Measurements from ENCODE around the gene LPAR6. TPM values are rescaled to one million over a fixed set of nuclear protein-coding genes. Genes with fewer than 3 reads are reported as not detected.
"Not testable (repeated sequence)": the region's sequence is repeated elsewhere in the genome, so short reads cannot be mapped to it uniquely, and the experiment has no call there.

The LPAR6 gene, protein sequence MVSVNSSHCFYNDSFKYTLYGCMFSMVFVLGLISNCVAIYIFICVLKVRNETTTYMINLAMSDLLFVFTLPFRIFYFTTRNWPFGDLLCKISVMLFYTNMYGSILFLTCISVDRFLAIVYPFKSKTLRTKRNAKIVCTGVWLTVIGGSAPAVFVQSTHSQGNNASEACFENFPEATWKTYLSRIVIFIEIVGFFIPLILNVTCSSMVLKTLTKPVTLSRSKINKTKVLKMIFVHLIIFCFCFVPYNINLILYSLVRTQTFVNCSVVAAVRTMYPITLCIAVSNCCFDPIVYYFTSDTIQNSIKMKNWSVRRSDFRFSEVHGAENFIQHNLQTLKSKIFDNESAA
- total RNA-seq (2022) (not detected in 2 replicates), Bru-seq, nascent RNA (percentile 10 among the genes with signal in this experiment), BruChase-seq, experiment 1, labeled RNA remaining after a 2-hour chase (percentile 18 among the genes with signal in this experiment), BruChase-seq, experiment 2, labeled RNA remaining after a 6-hour chase (percentile 3 among the genes with signal in this experiment)
- long read RNA-seq, partial matches to known transcripts, result 2 of 2 reads
- long read RNA-seq, other reads (novel, unspliced or antisense), result 0 of 2 reads

DNA sequence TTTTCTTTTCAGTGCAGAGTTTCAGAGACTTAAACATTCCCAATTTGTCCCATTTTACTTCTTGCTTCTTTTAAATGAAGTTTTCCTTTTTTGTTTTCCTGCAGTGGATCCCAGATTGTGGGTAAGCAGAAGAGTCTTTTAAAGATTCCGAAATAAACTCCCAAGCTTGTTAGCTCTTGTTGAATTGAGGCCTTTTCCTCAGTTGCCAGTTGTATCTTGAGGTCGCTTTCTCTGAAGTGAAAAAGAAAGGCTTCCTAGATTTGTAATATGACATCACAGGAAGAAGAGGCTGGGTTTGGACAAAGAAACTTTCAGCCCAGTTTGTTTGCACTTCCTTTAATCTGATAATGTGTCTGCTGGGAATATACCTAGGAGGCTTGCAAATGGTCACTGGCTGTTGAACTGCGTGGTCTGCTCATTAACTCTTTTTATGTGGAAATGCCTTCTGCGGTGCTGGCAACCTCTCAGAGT, at the start of gene LPAR6:
LPAR6 (minus strand) TSS at position 233 of the 471 bp plus-strand sequence. CDS start 690 bp downstream, outside the sequence.
- peaks cover 6% of the 10 kb centered on the region; the same call in 1 of the 2 replicates for H3K4me1 ChIP-seq
- no TSS peak for BruUV-seq (replicated peaks)
- no peaks in the 10 kb centered on the region for H3K36me3 ChIP-seq (ENCODE audit: control insufficient read depth, insufficient read depth, low read length)
- Mint-ChIP-seq H3K36me3 (ENCODE audit: insufficient read depth, unreplicated experiment) (no peaks in the 10 kb centered on the region), H3K27me3 (ENCODE audit: insufficient read depth, unreplicated experiment) (no peaks in the 10 kb centered on the region), H3K4me1 (ENCODE audit: low read depth, unreplicated experiment) (no peaks in the 10 kb centered on the region), H3K4me3 (ENCODE audit: unreplicated experiment) (no peak within 1 kb of the TSS), H3K9me3 (ENCODE audit: unreplicated experiment) (peaks cover 9% of the 10 kb centered on the region), H3K27ac (ENCODE audit: unreplicated experiment) (no peak within 1 kb of the TSS)
- H3K4me3 ChIP-seq (ENCODE audit: low read depth, low read length), result no peak within 1 kb of the TSS
- POLR2A ChIA-PET, result interaction anchor here (0.5 kb wide), 1 partner anchor 167 kb away, joined by 3 read pairs; no protein-coding TSS in a partner anchor
- intact Hi-C loops (cut with micrococcal nuclease; ENCODE audit: unreplicated experiment), result no loop called here
- H3K9me3 ChIP-seq, result no peaks in the 10 kb centered on the region
- peak in 1 of 2 experiments; percentile 3 for DNase-seq
- no peaks in the 10 kb centered on the region for H3K27me3 ChIP-seq (replicated peaks; ENCODE audit: control insufficient read depth, insufficient read depth, low read length)
- TF ChIP-seq, protein P1, sequence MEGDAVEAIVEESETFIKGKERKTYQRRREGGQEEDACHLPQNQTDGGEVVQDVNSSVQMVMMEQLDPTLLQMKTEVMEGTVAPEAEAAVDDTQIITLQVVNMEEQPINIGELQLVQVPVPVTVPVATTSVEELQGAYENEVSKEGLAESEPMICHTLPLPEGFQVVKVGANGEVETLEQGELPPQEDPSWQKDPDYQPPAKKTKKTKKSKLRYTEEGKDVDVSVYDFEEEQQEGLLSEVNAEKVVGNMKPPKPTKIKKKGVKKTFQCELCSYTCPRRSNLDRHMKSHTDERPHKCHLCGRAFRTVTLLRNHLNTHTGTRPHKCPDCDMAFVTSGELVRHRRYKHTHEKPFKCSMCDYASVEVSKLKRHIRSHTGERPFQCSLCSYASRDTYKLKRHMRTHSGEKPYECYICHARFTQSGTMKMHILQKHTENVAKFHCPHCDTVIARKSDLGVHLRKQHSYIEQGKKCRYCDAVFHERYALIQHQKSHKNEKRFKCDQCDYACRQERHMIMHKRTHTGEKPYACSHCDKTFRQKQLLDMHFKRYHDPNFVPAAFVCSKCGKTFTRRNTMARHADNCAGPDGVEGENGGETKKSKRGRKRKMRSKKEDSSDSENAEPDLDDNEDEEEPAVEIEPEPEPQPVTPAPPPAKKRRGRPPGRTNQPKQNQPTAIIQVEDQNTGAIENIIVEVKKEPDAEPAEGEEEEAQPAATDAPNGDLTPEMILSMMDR (IDR thresholded peaks at IDR 0.05; ENCODE audit: insufficient read depth in 1 of 2, low read depth in 1 of 2, low read length in 1 of 2, severe bottlenecking in 1 of 2, unreplicated experiment in 1 of 2), result no peak
- CTCF ChIA-PET, result no interaction called here

DNA sequence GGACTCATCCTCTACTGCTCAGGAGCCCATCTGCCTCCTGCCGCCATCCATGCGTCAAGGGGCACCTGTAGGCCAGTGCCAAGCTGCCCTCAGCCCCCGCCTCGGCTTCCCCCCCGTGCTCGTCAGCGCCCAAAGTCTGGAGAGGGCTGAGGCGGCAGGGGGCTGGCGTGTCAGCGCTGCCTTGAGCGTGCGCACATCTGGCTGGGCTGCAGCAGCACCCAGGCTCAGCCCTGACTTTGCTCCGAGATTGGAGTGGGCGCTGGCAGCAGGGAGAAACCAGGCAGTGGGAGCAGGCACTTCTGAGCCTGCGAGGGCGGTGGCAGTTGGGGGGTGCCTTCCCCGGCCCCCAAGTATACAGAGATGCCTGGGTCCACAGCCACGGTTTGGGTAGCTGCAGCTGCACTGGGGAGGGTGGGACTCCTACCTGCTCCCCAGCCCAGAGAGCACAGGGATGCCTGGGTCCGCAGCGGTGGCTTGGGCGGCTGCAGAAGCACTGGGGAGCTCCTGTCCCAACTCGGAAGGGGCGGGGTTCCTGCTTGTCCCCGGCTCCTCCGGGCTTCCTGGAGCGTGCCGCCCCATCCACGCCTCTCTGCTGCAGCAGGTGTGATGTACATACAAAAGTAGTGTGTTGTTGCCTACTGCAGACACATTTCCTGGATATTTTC, 44.8 kb upstream of the LPAR6 start:
- Mint-ChIP-seq H3K4me3 (ENCODE audit: unreplicated experiment) (no peak overlapping the region), H3K27ac (ENCODE audit: unreplicated experiment) (no peak overlapping the region), H3K27me3 (ENCODE audit: insufficient read depth, unreplicated experiment) (no peaks in the 10 kb centered on the region), H3K9me3 (ENCODE audit: unreplicated experiment) (no peaks in the 10 kb centered on the region), H3K36me3 (ENCODE audit: insufficient read depth, unreplicated experiment) (no peaks in the 10 kb centered on the region), H3K4me1 (ENCODE audit: low read depth, unreplicated experiment) (no peaks in the 10 kb centered on the region)
- no peaks in the 10 kb centered on the region for H3K9me3 ChIP-seq
- no peaks in the 10 kb centered on the region for H3K4me1 ChIP-seq
- ChIA-PET CTCF (no interaction called here), POLR2A (no interaction called here)
- TF ChIP-seq, protein P1 (IDR thresholded peaks at IDR 0.05; ENCODE audit: insufficient read depth in 1 of 2, low read depth in 1 of 2, low read length in 1 of 2, severe bottlenecking in 1 of 2, unreplicated experiment in 1 of 2), result no peak
- no peaks in the 10 kb centered on the region for H3K36me3 ChIP-seq (ENCODE audit: control insufficient read depth, insufficient read depth, low read length)
- H3K4me3 ChIP-seq (ENCODE audit: low read depth, low read length), result no peak overlapping the region
- H3K27me3 ChIP-seq (replicated peaks; ENCODE audit: control insufficient read depth, insufficient read depth, low read length), result no peaks in the 10 kb centered on the region
- DNase-seq, result no peak
- intact Hi-C loops (cut with micrococcal nuclease; ENCODE audit: unreplicated experiment), result no loop called here
- BruUV-seq (replicated peaks), result no TSS peak

DNA sequence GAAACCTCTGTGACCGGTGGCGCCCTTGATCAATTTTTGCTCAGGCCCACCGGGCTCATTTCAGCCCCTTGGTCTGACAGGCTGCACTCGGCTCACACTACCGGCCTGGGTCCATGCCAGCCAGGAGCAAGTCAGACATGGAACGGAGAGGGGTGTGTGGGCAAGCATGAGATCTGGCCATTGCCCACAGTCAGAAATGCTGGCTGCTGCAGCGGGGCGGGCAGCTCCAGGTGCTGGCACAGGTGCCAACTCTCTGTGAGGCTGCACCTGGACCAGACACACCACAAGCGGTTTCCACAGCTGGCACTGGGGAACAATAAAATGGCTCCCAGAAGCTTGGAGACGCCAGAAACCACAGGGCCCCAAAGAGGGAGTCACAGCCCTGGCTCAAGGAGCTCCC, 43.6 kb upstream of the LPAR6 start:
- TF ChIP-seq, protein P1 (IDR thresholded peaks at IDR 0.05; ENCODE audit: insufficient read depth in 1 of 2, low read depth in 1 of 2, low read length in 1 of 2, severe bottlenecking in 1 of 2, unreplicated experiment in 1 of 2), result no peak
- no peaks in the 10 kb centered on the region for H3K27me3 ChIP-seq (replicated peaks; ENCODE audit: control insufficient read depth, insufficient read depth, low read length)
- H3K36me3 ChIP-seq (ENCODE audit: control insufficient read depth, insufficient read depth, low read length), result no peaks in the 10 kb centered on the region
- H3K9me3 Mint-ChIP-seq (ENCODE audit: unreplicated experiment), result no peaks in the 10 kb centered on the region
- no peaks in the 10 kb centered on the region for H3K4me1 ChIP-seq
- no peaks in the 10 kb centered on the region for H3K4me1 Mint-ChIP-seq (ENCODE audit: low read depth, unreplicated experiment)
- no peak overlapping the region for H3K4me3 ChIP-seq (ENCODE audit: low read depth, low read length)
- H3K9me3 ChIP-seq, result no peaks in the 10 kb centered on the region
- no peak overlapping the region for H3K27ac Mint-ChIP-seq (ENCODE audit: unreplicated experiment)
- POLR2A ChIA-PET, result interaction anchor here (0.6 kb wide), 1 partner anchor 361 kb away, joined by 4 read pairs; the partner anchor contains the start of gene MED4
- H3K27me3 Mint-ChIP-seq (ENCODE audit: insufficient read depth, unreplicated experiment), result no peaks in the 10 kb centered on the region
- no TSS peak for BruUV-seq (replicated peaks)
- DNase-seq, result no peak
- H3K36me3 Mint-ChIP-seq (ENCODE audit: insufficient read depth, unreplicated experiment), result no peaks in the 10 kb centered on the region
- no peak overlapping the region for H3K4me3 Mint-ChIP-seq (ENCODE audit: unreplicated experiment)
- intact Hi-C loops (cut with micrococcal nuclease; ENCODE audit: unreplicated experiment), result no loop called here
- CTCF ChIA-PET, result interaction anchor here (0.6 kb wide), 1 partner anchor 115 kb away, joined by 3 read pairs; no protein-coding TSS in a partner anchor

DNA sequence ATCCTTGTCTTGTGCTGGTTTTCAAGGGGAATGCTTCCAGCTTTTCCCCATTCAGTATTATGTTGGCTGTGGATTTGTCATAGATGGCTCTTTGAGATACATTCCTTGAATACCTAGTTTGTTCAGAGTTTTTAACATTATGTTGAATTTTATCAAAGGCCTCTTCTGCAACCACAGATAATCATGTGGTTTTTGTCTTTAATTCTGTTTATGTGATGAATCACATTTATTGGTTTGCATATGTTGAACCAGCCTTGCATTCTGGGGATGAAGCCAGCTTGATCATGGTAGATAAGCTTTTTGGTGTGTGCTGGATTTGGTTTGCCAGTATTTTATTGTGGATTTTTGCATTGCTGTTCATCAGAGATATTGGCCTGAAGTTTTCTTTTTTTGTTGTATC, 38.3 kb upstream of the LPAR6 start:
- H3K27me3 ChIP-seq (replicated peaks; ENCODE audit: control insufficient read depth, insufficient read depth, low read length); H3K4me3 Mint-ChIP-seq (ENCODE audit: unreplicated experiment); H3K4me1 ChIP-seq; H3K36me3 ChIP-seq (ENCODE audit: control insufficient read depth, insufficient read depth, low read length); BruUV-seq (replicated peaks); H3K4me1 Mint-ChIP-seq (ENCODE audit: low read depth, unreplicated experiment); H3K36me3 Mint-ChIP-seq (ENCODE audit: insufficient read depth, unreplicated experiment); POLR2A ChIA-PET; DNase-seq; H3K27me3 Mint-ChIP-seq (ENCODE audit: insufficient read depth, unreplicated experiment); CTCF ChIA-PET; H3K9me3 Mint-ChIP-seq (ENCODE audit: unreplicated experiment); H3K9me3 ChIP-seq; H3K4me3 ChIP-seq (ENCODE audit: low read depth, low read length); H3K27ac Mint-ChIP-seq (ENCODE audit: unreplicated experiment); intact Hi-C loops (cut with micrococcal nuclease; ENCODE audit: unreplicated experiment): not testable (repeated sequence)

Measured in Caco-2 (cell line).